K562 (cell line): ENCODE data around the gene ZCCHC3. TPM values are rescaled to one million over a fixed set of nuclear protein-coding genes. Genes with fewer than 3 reads are reported as not detected.
A peak's percentile ranks its signal among the peaks of the same experiment; 100 is the strongest.

Experiments used
- CBX1 ChIP-seq: sonication (generic); IDR thresholded peaks from 2 replicates; pipeline ENCODE4 v1.6.1; 2016; ENCODE audit warnings: antibody characterized with exemption, low read depth, mild to moderate bottlenecking
- ELF1 ChIP-seq: fragments of 200-800 bp; sonication (Bioruptor generic); IDR thresholded peaks from 2 replicates; pipeline ENCODE4 v1.6.1; 2016; ENCODE audit warnings: missing genetic modification characterization, missing compliant biosample characterization
- HMGN3 ChIP-seq: IDR thresholded peaks from 2 replicates; pipeline ENCODE4 v1.6.1; 2011; ENCODE audit warnings: borderline replicate concordance, low read depth, mild to moderate bottlenecking, mixed read lengths, low read length; ENCODE audit not compliant: insufficient read length; ENCODE audit errors: extremely low read depth
- IFI16 ChIP-seq: fragments of 250-450 bp; sonication (Bioruptor Pico); IDR thresholded peaks from 2 replicates; pipeline ENCODE4 v2.1.2; 2022; ENCODE audit warnings: mild to moderate bottlenecking, inconsistent platforms
- MCM3 ChIP-seq: fragments of 450-650 bp; IDR thresholded peaks from 2 replicates; pipeline ENCODE4 v1.6.1; 2016
- MTA3 ChIP-seq: fragments of 450-650 bp; formaldehyde crosslinking; IDR thresholded peaks from 2 replicates; pipeline ENCODE4 v1.6.1; 2017; ENCODE audit warnings: mild to moderate bottlenecking, borderline replicate concordance
- NCOA4 ChIP-seq: fragments of 450-650 bp; IDR thresholded peaks from 2 replicates; pipeline ENCODE4 v1.6.1; 2018; ENCODE audit warnings: mild to moderate bottlenecking; ENCODE audit not compliant: partially characterized antibody
- NONO ChIP-seq, 2 experiments: fragments of 200-400 bp in 1 of 2; fragments of 450-650 bp in 1 of 2; formaldehyde crosslinking in 1 of 2; IDR thresholded peaks; 2 replicates each; pipeline ENCODE4 v1.6.1; 2017; ENCODE audit warnings: low read depth in 2 of 2, mild to moderate bottlenecking in 2 of 2, moderate library complexity in 2 of 2, low read length in 1 of 2
- NR2C1 ChIP-seq, 2 experiments: fragments of 450-650 bp; IDR thresholded peaks; 2 replicates each; pipeline ENCODE4 v1.6.1; 2017; ENCODE audit warnings: mild to moderate bottlenecking in 2 of 2, antibody characterized with exemption in 1 of 2, inconsistent platforms in 1 of 2, missing compliant biosample characterization in 1 of 2, missing genetic modification characterization in 1 of 2
- NR3C1 ChIP-seq: sonication (generic); formaldehyde crosslinking; IDR thresholded peaks from 2 replicates; pipeline ENCODE4 v1.8.1; 2022; ENCODE audit warnings: missing genetic modification reagents
- OTX1 ChIP-seq: fragments of 450-650 bp; formaldehyde crosslinking; IDR thresholded peaks from 2 replicates; pipeline ENCODE4 v1.4.0; 2022; ENCODE audit warnings: mild to moderate bottlenecking
- PHF8 ChIP-seq: fragments of 200-600 bp; sonication (generic); IDR thresholded peaks from 2 replicates; pipeline ENCODE4 v1.6.1; 2012; ENCODE audit warnings: mixed run types, mild to moderate bottlenecking, inconsistent platforms, low read length, moderate library complexity, borderline replicate concordance
- POU5F1 ChIP-seq: fragments of 150-350 bp; IDR thresholded peaks from 2 replicates; pipeline ENCODE4 v1.6.1; 2014; ENCODE audit warnings: borderline replicate concordance, low read length, low read depth, mild to moderate bottlenecking; ENCODE audit not compliant: partially characterized antibody
- RFX7 ChIP-seq: fragments of 250-450 bp; sonication (Bioruptor Pico); IDR thresholded peaks from 2 replicates; pipeline ENCODE4 v1.5.1; 2021; ENCODE audit warnings: mild to moderate bottlenecking
- SAFB ChIP-seq: fragments of 200-400 bp; formaldehyde crosslinking; IDR thresholded peaks from 2 replicates; pipeline ENCODE4 v1.6.1; 2017; ENCODE audit warnings: low read depth, low read length, borderline replicate concordance
- SRSF3 ChIP-seq: fragments of 200-400 bp; formaldehyde crosslinking; IDR thresholded peaks from 2 replicates; pipeline ENCODE4 v1.6.1; 2016; ENCODE audit warnings: mild to moderate bottlenecking, low read length, moderate library complexity; ENCODE audit not compliant: insufficient read depth
- SUPT5H ChIP-seq: fragments of 450-650 bp; IDR thresholded peaks from 2 replicates; pipeline ENCODE4 v1.6.1; 2016
- ZC3H11A ChIP-seq: IDR thresholded peaks from 2 replicates; pipeline ENCODE4 v1.6.1; 2012; ENCODE audit warnings: low read depth, low read length, improper control_type of control experiment
- ZNF124 ChIP-seq: sonication (generic); formaldehyde crosslinking; IDR thresholded peaks from 2 replicates; pipeline ENCODE4 v1.8.1; 2022; ENCODE audit warnings: missing genetic modification reagents
- ZNF175 ChIP-seq: fragments of 200-800 bp; sonication (Bioruptor generic); IDR thresholded peaks from 2 replicates; pipeline ENCODE4 v1.6.1; 2016; ENCODE audit warnings: low read depth, mild to moderate bottlenecking, missing genetic modification characterization, missing compliant biosample characterization
- ZNF3 ChIP-seq: fragments of 250-450 bp; sonication (Bioruptor Pico); IDR thresholded peaks from 2 replicates; pipeline ENCODE4 v1.5.0; 2021; ENCODE audit warnings: mild to moderate bottlenecking, moderate library complexity
- ZNF41 ChIP-seq: fragments of 250-450 bp; sonication (Bioruptor Pico); conservative IDR thresholded peaks from 2 replicates; pipeline ENCODE4 v1.4.0; 2020; ENCODE audit warnings: mild to moderate bottlenecking
- ZNF436 ChIP-seq: fragments of 250-450, 450-650 bp; sonication (Bioruptor Pico); formaldehyde crosslinking; IDR thresholded peaks from 2 replicates; pipeline ENCODE4 v1.7.0; 2020; ENCODE audit warnings: mild to moderate bottlenecking
- ZNF589 ChIP-seq: fragments of 200-800 bp; sonication (Bioruptor generic); IDR thresholded peaks from 2 replicates; pipeline ENCODE4 v1.6.1; 2016; ENCODE audit warnings: low read depth, missing genetic modification characterization, missing compliant biosample characterization
- polyA plus RNA-seq, 8 experiments: library from polyadenylated mRNA; depleted of rRNA in 4 of 8; stranded (reverse) in 5 of 8; unstranded in 3 of 8; fragments of >200 nt; fragmentation: Nextera tagmentation in 2 of 8; fragmentation: Illumina TruSeq in 1 of 8; extraction: Ambion mirVana in 2 of 8; extraction: Trizol in 1 of 8; gene quantifications; 2 replicates each; pipeline versions ENCODE4 v1.2.1 to v1.2.3, GENCODE V29; 2011 to 2014; ENCODE audit warnings: inconsistent platforms in 1 of 8, missing spikeins in 1 of 8
- total RNA-seq, 7 experiments: library from RNA; depleted of rRNA in 6 of 7; stranded (reverse); fragments of >200 nt in 6 of 7; fragmentation: Illumina TruSeq in 2 of 7; extraction: Trizol in 2 of 7; gene quantifications; 2 replicates each; pipeline versions ENCODE4 v1.2.1 to v1.2.3, GENCODE V29; 2011 to 2021; ENCODE audit warnings: low replicate concordance in 1 of 7
- TF ChIP-seq, protein P1 (sequence below): fragments of 250-450 bp; sonication (Bioruptor Pico); IDR thresholded peaks from 2 replicates; pipeline ENCODE4 v1.9.0; 2021; ENCODE audit warnings: mild to moderate bottlenecking
- TF ChIP-seq, protein P2 (sequence below): sonication (generic); formaldehyde crosslinking; IDR thresholded peaks from 2 replicates; pipeline ENCODE4 v1.8.0; 2022; ENCODE audit warnings: mild to moderate bottlenecking, low read depth, missing genetic modification reagents
- TF ChIP-seq, protein P3 (sequence below): fragments of 450-650 bp; formaldehyde crosslinking; conservative IDR thresholded peaks from 2 replicates; pipeline ENCODE4 v1.4.0; 2022; ENCODE audit warnings: mild to moderate bottlenecking, missing genetic modification characterization

Gene ZCCHC3
- total and polyA plus RNA-seq, 9 of the 15 experiments (the other 6 are each of a cell fraction or from before 2014, with no cell fraction given) = 2.8 to 23.3 (median 16.5) TPM

DNA sequence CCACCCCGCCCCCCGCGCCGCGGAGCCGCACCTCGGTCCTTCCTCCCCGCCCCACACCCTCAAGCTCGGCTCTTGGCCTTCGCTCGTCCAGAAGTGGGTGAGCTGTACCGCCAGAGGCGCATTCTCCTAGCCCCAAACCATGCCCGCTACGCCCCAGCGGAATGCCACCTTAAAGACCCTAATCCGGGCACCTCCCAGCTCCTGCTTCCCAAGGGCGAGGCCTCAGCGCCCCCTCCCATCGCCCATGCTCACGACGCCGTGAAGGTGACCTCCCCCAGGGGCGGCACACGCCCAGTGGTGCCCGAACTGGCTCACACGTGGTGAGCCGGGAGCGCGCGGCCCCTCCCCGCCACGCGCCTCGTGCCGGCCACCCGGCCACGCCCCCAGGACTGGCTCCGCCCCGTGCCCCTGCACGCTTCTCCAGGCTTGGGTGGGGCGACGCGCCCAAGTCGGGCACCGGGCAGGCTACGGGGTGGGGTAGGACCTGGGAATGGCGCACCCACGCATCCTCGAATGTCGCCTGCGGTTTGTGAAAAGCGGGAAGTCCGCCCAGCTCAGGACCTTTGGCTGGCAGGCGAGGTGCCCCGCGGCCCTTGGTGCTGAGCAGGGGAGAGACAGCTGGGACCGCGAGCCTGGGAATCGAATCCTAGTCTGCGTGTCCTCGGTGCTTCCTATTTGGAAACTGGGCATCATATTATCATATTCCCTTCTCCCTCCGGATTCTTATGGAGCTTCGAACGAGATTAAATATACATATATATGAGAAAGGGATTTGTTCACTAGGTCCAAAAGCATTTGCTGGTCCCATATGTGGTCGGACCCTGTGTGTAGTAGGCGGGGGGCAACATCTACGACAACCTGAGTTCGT is 27.0 kb downstream of the ZCCHC3 start (continued):
- no peak; the same call in 1 of the 2 replicates for TF ChIP-seq CBX1
- TF ChIP-seq SUPT5H = peak; percentile 60
- TF ChIP-seq, protein P1, sequence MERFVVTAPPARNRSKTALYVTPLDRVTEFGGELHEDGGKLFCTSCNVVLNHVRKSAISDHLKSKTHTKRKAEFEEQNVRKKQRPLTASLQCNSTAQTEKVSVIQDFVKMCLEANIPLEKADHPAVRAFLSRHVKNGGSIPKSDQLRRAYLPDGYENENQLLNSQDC (CRISPR knock-in tag) = no peak
- peak; percentile 87 for TF ChIP-seq HMGN3
- no peak for TF ChIP-seq SAFB
- TF ChIP-seq SRSF3 = no peak
- no peak for TF ChIP-seq RFX7
- TF ChIP-seq NR2C1 (IDR thresholded peaks at IDR 0.05) = no peak
- no peak for TF ChIP-seq NR2C1 (tag; IDR thresholded peaks at IDR 0.05)
- TF ChIP-seq, protein P2, sequence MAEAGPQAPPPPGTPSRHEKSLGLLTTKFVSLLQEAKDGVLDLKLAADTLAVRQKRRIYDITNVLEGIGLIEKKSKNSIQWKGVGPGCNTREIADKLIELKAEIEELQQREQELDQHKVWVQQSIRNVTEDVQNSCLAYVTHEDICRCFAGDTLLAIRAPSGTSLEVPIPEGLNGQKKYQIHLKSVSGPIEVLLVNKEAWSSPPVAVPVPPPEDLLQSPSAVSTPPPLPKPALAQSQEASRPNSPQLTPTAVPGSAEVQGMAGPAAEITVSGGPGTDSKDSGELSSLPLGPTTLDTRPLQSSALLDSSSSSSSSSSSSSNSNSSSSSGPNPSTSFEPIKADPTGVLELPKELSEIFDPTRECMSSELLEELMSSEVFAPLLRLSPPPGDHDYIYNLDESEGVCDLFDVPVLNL = no peak
- peak; percentile 67; the same call in 1 of the 2 replicates for TF ChIP-seq PHF8
- peak; percentile 93 for TF ChIP-seq ZNF124 (CRISPR knock-in tag)
- TF ChIP-seq, protein P3, sequence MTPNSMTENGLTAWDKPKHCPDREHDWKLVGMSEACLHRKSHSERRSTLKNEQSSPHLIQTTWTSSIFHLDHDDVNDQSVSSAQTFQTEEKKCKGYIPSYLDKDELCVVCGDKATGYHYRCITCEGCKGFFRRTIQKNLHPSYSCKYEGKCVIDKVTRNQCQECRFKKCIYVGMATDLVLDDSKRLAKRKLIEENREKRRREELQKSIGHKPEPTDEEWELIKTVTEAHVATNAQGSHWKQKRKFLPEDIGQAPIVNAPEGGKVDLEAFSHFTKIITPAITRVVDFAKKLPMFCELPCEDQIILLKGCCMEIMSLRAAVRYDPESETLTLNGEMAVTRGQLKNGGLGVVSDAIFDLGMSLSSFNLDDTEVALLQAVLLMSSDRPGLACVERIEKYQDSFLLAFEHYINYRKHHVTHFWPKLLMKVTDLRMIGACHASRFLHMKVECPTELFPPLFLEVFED (CRISPR knock-in tag) = no peak
- no peak for TF ChIP-seq ZNF41
- TF ChIP-seq ELF1 = no peak
- TF ChIP-seq NCOA4 = no peak
- TF ChIP-seq MCM3 = no peak
- TF ChIP-seq NR3C1 = peak; percentile 97
- no peak for TF ChIP-seq ZNF3 (CRISPR knock-in tag)
- peak; percentile 81 for TF ChIP-seq MTA3
- TF ChIP-seq ZNF436 (CRISPR knock-in tag) = no peak
- no peak for TF ChIP-seq ZC3H11A
- TF ChIP-seq IFI16 (CRISPR knock-in tag) = no peak
- TF ChIP-seq OTX1 (CRISPR knock-in tag) = no peak
- TF ChIP-seq ZNF175 = no peak
- no peak for TF ChIP-seq NONO (IDR thresholded peaks at IDR 0.05; ENCODE audit: low read depth in 2 of 2, low read length in 1 of 2)
- TF ChIP-seq POU5F1 = no peak
- no peak for TF ChIP-seq ZNF589 (CRISPR knock-in tag)
